GM12878 (cell line): Measurements from ENCODE around the gene TEKT4. TPM values are rescaled to one million over a fixed set of nuclear protein-coding genes. Genes with fewer than 3 reads are reported as not detected.

ENCODE experiments used
- ATAC-seq: fragments of 200-7000 bp; cut with Tn5 transposase; 3 replicates; pipeline ENCODE4 v1.9.1; 2020; ENCODE audit warnings: mild to moderate bottlenecking, moderate library complexity
- BruUV-seq: library from RNA; stranded (reverse); fragments of 400-500 nt; replicated peaks from 2 replicates; lab custom pipeline; 2021; lab: Mats Ljungman, UMichigan
- CTCF ChIA-PET: fragments of 300-600 bp; sonication (Branson Sonifier 250); formaldehyde crosslinking; extraction: SDS; loops from one replicate; lab custom pipeline; 2021; ENCODE audit warnings: inconsistent platforms; lab: Yijun Ruan, JAX
- POLR2A ChIA-PET: fragments of 350-600 bp; formaldehyde crosslinking; extraction: SDS; loops from one replicate; lab custom pipeline; 2021; ENCODE audit warnings: inconsistent platforms; lab: Charles Lee
- RAD21 ChIA-PET: fragments of 300-600 bp; sonication (Branson Sonifier 250); formaldehyde crosslinking; loops from one replicate; lab custom pipeline; 2023; ENCODE audit warnings: antibody characterized with exemption; ENCODE audit not compliant: unreplicated experiment; lab: Charles Lee
- SMC1A ChIA-PET: fragments of 300-600 bp; sonication (Branson Sonifier 250); formaldehyde crosslinking; loops from one replicate; lab custom pipeline; 2023; ENCODE audit not compliant: unreplicated experiment, uncharacterized antibody; lab: Charles Lee
- DNase-seq: peaks from one replicate; pipeline ENCODE4 v3.0.0-alpha.2; 2011; ENCODE audit warnings: low read depth, low spot score
- FAIRE-seq: peaks from 3 replicates; lab custom pipeline; 2011; peaks lifted over from hg19 to GRCh38; lab: Jason Lieb, UNC
- H2AFZ ChIP-seq: 2 replicates; pipeline ENCODE4 v1.6.0; 2011; ENCODE audit warnings: low read depth, low read length, control low read depth; ENCODE audit not compliant: control insufficient read depth
- H3K27ac ChIP-seq: 2 replicates; pipeline ENCODE4 v1.5.1; 2011; ENCODE audit warnings: control low read depth; ENCODE audit not compliant: control insufficient read depth, insufficient read depth
- H3K27me3 ChIP-seq, 2 experiments: replicated peaks in 1 of 2; 2 replicates each; pipeline versions ENCODE4 v1.6.0 to v1.6.1; 2011; ENCODE audit warnings: low read length in 1 of 2; ENCODE audit not compliant: control insufficient read depth in 2 of 2, insufficient read depth in 2 of 2
- H3K36me3 ChIP-seq, 2 experiments: 2 replicates each; pipeline ENCODE4 v1.5.1; 2011; ENCODE audit warnings: low read length in 1 of 2; ENCODE audit not compliant: control insufficient read depth in 2 of 2, insufficient read depth in 2 of 2
- H3K4me1 ChIP-seq: 2 replicates; pipeline ENCODE4 v1.6.1; 2011; ENCODE audit warnings: mild to moderate bottlenecking, low read length, moderate library complexity, mixed read lengths; ENCODE audit not compliant: control insufficient read depth, insufficient read depth
- H3K4me2 ChIP-seq: 2 replicates; pipeline ENCODE4 v1.6.0; 2011; ENCODE audit warnings: control low read depth; ENCODE audit not compliant: control insufficient read depth, insufficient read depth
- H3K4me3 ChIP-seq: fragments of 200-600 bp; sonication (generic); 2 replicates; pipeline ENCODE4 v1.5.1; 2016
- H3K79me2 ChIP-seq: 2 replicates; pipeline ENCODE4 v1.6.0; 2011; ENCODE audit warnings: low read length; ENCODE audit not compliant: control insufficient read depth, insufficient read depth
- H3K9ac ChIP-seq: 2 replicates; pipeline ENCODE4 v1.8.0; 2011; ENCODE audit warnings: low read length, control low read depth, mixed read lengths; ENCODE audit not compliant: control insufficient read depth, insufficient read depth
- H3K9me3 ChIP-seq: replicated peaks from 3 replicates; pipeline ENCODE4 v1.5.1; 2011; ENCODE audit warnings: mild to moderate bottlenecking, low read length; ENCODE audit not compliant: control insufficient read depth, insufficient read depth
- H4K20me1 ChIP-seq: 2 replicates; pipeline ENCODE4 v1.6.0; 2011; ENCODE audit not compliant: control insufficient read depth, insufficient read depth
- BHLHE40 ChIP-seq, 2 experiments: fragments of 450-650 bp in 1 of 2; IDR thresholded peaks; 2 replicates each; pipeline ENCODE4 v1.6.1; 2011 to 2017; ENCODE audit warnings: low read depth in 2 of 2, borderline replicate concordance in 1 of 2, improper control_type of control experiment in 1 of 2, low read length in 1 of 2, mild to moderate bottlenecking in 1 of 2
- CBX3 ChIP-seq: fragments of 200-600 bp; sonication (generic); IDR thresholded peaks from 2 replicates; pipeline ENCODE4 v1.6.1; 2016; ENCODE audit warnings: low read depth, borderline replicate concordance
- E4F1 ChIP-seq: fragments of 450-650 bp; IDR thresholded peaks from 2 replicates; pipeline ENCODE4 v1.6.1; 2018; ENCODE audit warnings: borderline replicate concordance, mild to moderate bottlenecking; ENCODE audit not compliant: partially characterized antibody
- GATAD2B ChIP-seq: fragments of 450-650 bp; conservative IDR thresholded peaks from 2 replicates; pipeline ENCODE4 v1.6.1; 2017; ENCODE audit warnings: low read depth, mild to moderate bottlenecking, moderate library complexity
- HCFC1 ChIP-seq: fragments of 150-350 bp; IDR thresholded peaks from 2 replicates; pipeline ENCODE4 v1.6.1; 2014; ENCODE audit warnings: low read length
- HDAC6 ChIP-seq: fragments of 200-600 bp; sonication (generic); IDR thresholded peaks from one replicate; pipeline ENCODE4 v1.8.0; 2017; ENCODE audit warnings: antibody characterized with exemption; ENCODE audit not compliant: unreplicated experiment
- HDGF ChIP-seq: fragments of 450-650 bp; IDR thresholded peaks from 2 replicates; pipeline ENCODE4 v1.6.1; 2016; ENCODE audit warnings: antibody characterized with exemption
- MEF2B ChIP-seq: fragments of 450-650 bp; IDR thresholded peaks from 2 replicates; pipeline ENCODE4 v1.6.1; 2018; ENCODE audit warnings: mild to moderate bottlenecking, moderate library complexity; ENCODE audit not compliant: partially characterized antibody, poor library complexity, severe bottlenecking
- NR2F1 ChIP-seq: fragments of 450-650 bp; conservative IDR thresholded peaks from 2 replicates; pipeline ENCODE4 v1.6.1; 2017; ENCODE audit warnings: mild to moderate bottlenecking
- POLR2A ChIP-seq: IDR thresholded peaks from 2 replicates; pipeline ENCODE4 v1.6.1; 2011; ENCODE audit warnings: low read depth, mild to moderate bottlenecking, low read length
- RAD51 ChIP-seq: fragments of 450-650 bp; IDR thresholded peaks from 2 replicates; pipeline ENCODE4 v1.6.1; 2016; ENCODE audit warnings: moderate library complexity, mild to moderate bottlenecking, inconsistent platforms
- ZNF217 ChIP-seq: fragments of 450-650 bp; IDR thresholded peaks from 2 replicates; pipeline ENCODE4 v1.6.1; 2017; ENCODE audit warnings: antibody characterized with exemption, mild to moderate bottlenecking
- WGBS: methylation state at CpG from one replicate; pipeline ENCODE4 v1.1.6; 2016; ENCODE audit warnings: low lambda C conversion rate; ENCODE audit not compliant: insufficient replicate concordance, insufficient coverage; ENCODE audit errors: missing lambda C conversion rate; 5-methylcytosine and 5-hydroxymethylcytosine counted together
- in situ Hi-C: fragments of 300-500 bp; cut with MboI; formaldehyde crosslinking; loops from 9 replicates; pipeline ENCODE4 v1.14.3; 2018; ENCODE audit warnings: mixed read lengths
- intact Hi-C: fragments of 100-400 bp; cut with micrococcal nuclease; formaldehyde crosslinking; loops from one replicate; pipeline ENCODE4 v1.14.2; 2022; ENCODE audit not compliant: unreplicated experiment
- polyA plus RNA-seq, 11 experiments: library from polyadenylated mRNA; depleted of rRNA in 4 of 11; unstranded in 6 of 11; stranded (reverse) in 5 of 11; fragments of >200 nt; fragmentation: Nextera tagmentation in 4 of 11; fragmentation: Illumina TruSeq in 1 of 11; extraction: Ambion mirVana in 4 of 11; extraction: Trizol in 1 of 11; gene quantifications; 1 replicate in 1 of 11; 2 replicates in 10 of 11; pipeline versions ENCODE4 v1.2.1 to v1.2.3, GENCODE V29; 2011 to 2016; ENCODE audit warnings: inconsistent platforms in 2 of 11, missing spikeins in 2 of 11, low read depth in 1 of 11
- total RNA-seq, 4 experiments: library from RNA; depleted of rRNA in 3 of 4; stranded (reverse); fragments of >200 nt in 3 of 4; fragmentation: Illumina TruSeq in 1 of 4; extraction: Trizol in 1 of 4; gene quantifications; 2 replicates each; pipeline versions ENCODE4 v1.2.1 to v1.2.3, GENCODE V29; 2013 to 2021

Gene TEKT4
- total and polyA plus RNA-seq, 10 of the 15 experiments (the other 5 are each of a cell fraction or from before 2014, with no cell fraction given): 0.06 to 2.7 (median 0.30) TPM; not detected in 4

- Histone ChIP-seq H2AFZ (no peak overlapping the region), H3K4me3 (no peak overlapping the region), H3K36me3 (no peaks in the 10 kb centered on the region), H3K9me3 (no peaks in the 10 kb centered on the region), H3K27ac (no peak overlapping the region), H4K20me1 (no peaks in the 10 kb centered on the region), H3K4me1 (no peaks in the 10 kb centered on the region), H3K27me3 (no peaks in the 10 kb centered on the region), H3K79me2 (no peaks in the 10 kb centered on the region), H3K9ac (no peak overlapping the region), H3K4me2 (no peak overlapping the region)
- 31% methylated on average over 10 of the region's 10 CpGs for WGBS
- SMC1A ChIA-PET: interaction anchor here (0.7 kb wide), 1 partner anchor 85 kb away, joined by 4 read pairs; no protein-coding TSS in a partner anchor
- in situ Hi-C loops: no loop called here
- no TSS peak for BruUV-seq
- POLR2A ChIA-PET: no interaction called here
- ATAC-seq (no peak), DNase-seq (no peak), FAIRE-seq (no peak)
- intact Hi-C loops: no loop called here
- RAD21 ChIA-PET: no interaction called here
- no peak for TF ChIP-seq HCFC1
- TF ChIP-seq HDAC6: no peak
- TF ChIP-seq BHLHE40 (IDR thresholded peaks at IDR 0.05; ENCODE audit: borderline replicate concordance in 1 of 2, low read depth in 2 of 2, low read length in 1 of 2): peak in 1 of 2 experiments; percentile 15; a peak in 1 of 4 replicates
- TF ChIP-seq, all 136 proteins: peak for 1
- CTCF ChIA-PET: interaction anchor here (1.0 kb wide), 1 partner anchor 16 kb away, joined by 3 read pairs; no protein-coding TSS in a partner anchor
Measured at GRCh38 chr2:94872088-94872618, 923 bp downstream of the TEKT4 start.

GRCh38 chr2:94872676-94873361, 1.6 kb downstream of the TEKT4 start:
- H3K4me3 ChIP-seq: no peak overlapping the region
- no peak overlapping the region for H3K9ac ChIP-seq
- no peak overlapping the region for H3K27ac ChIP-seq
- no peaks in the 10 kb centered on the region for H3K27me3 ChIP-seq
- H3K79me2 ChIP-seq: no peaks in the 10 kb centered on the region
- H3K36me3 ChIP-seq: no peaks in the 10 kb centered on the region
- ChIA-PET POLR2A (interaction anchor here (1.0 kb wide), 1 partner anchor 190 kb away, joined by 3 read pairs; no protein-coding TSS in a partner anchor), CTCF (interaction anchor here (0.7 to 4.7 kb wide), 5 partner anchors 68 to 205 kb away, joined by 3 to 53 read pairs (median 3); no protein-coding TSS in a partner anchor), RAD21 (interaction anchor here (0.7 to 1.8 kb wide), 3 partner anchors 84 to 243 kb away, joined by 3 to 15 read pairs (median 3); no protein-coding TSS in a partner anchor), SMC1A (interaction anchor here (0.7 to 0.9 kb wide), 3 partner anchors 61 to 84 kb away, joined by 3 to 4 read pairs (median 3); no protein-coding TSS in a partner anchor)
- intact Hi-C loops (no loop called here), in situ Hi-C loops (no loop called here)
- no TSS peak for BruUV-seq
- no peaks in the 10 kb centered on the region for H4K20me1 ChIP-seq
- no peaks in the 10 kb centered on the region for H3K4me1 ChIP-seq
- ATAC-seq (peak; percentile 13; the same call in 1 of the 3 replicates), DNase-seq (no peak), FAIRE-seq (no peak)
- no peak overlapping the region for H3K4me2 ChIP-seq
- TF ChIP-seq HDGF: no peak
- no peak for TF ChIP-seq ZNF217
- TF ChIP-seq GATAD2B: peak; percentile 81; the same call in 1 of the 2 replicates
- no peak for TF ChIP-seq RAD51
- TF ChIP-seq NR2F1: peak; percentile 65; the same call in 1 of the 2 replicates
- TF ChIP-seq E4F1: no peak
- TF ChIP-seq MEF2B: peak; percentile 89
- no peak for TF ChIP-seq CBX3
- no peak for TF ChIP-seq POLR2A
- no peak overlapping the region for H2AFZ ChIP-seq
- WGBS: 28% methylated on average over 12 of the region's 12 CpGs
- no peaks in the 10 kb centered on the region for H3K9me3 ChIP-seq
